B cell (primary cell): ENCODE measurements around the gene C15orf62. TPM values are rescaled to one million over a fixed set of nuclear protein-coding genes. Genes with fewer than 3 reads are reported as not detected.

Experiments used
- ATAC-seq: fragments of 200-7000 bp; cut with Tn5 transposase; one replicate; pipeline ENCODE4 v1.10.0; 2021; ENCODE audit warnings: low read depth, mild to moderate bottlenecking, moderate number of reproducible peaks, moderate library complexity
- CTCF ChIA-PET: fragments of 350-600 bp; sonication (Branson Sonifier 250); formaldehyde crosslinking; loops from one replicate; lab custom pipeline; 2021; ENCODE audit warnings: antibody characterized with exemption, inconsistent platforms; lab: Charles Lee
- POLR2A ChIA-PET: fragments of 350-600 bp; sonication (Branson Sonifier 250); formaldehyde crosslinking; loops from one replicate; lab custom pipeline; 2021; ENCODE audit warnings: antibody characterized with exemption; lab: Charles Lee
- DNase-seq: peaks from one replicate; pipeline ENCODE4 v3.0.0; 2013
- H2AFZ ChIP-seq: 2 replicates; pipeline ENCODE4 v1.6.1; 2012; ENCODE audit warnings: mild to moderate bottlenecking, low read depth, low read length; ENCODE audit not compliant: insufficient read depth, poor library complexity, severe bottlenecking
- H3K27ac ChIP-seq, 2 donors: 1 replicate in 1 of 2; 2 replicates in 1 of 2; pipeline ENCODE4 v1.5.1; 2012 to 2013; ENCODE audit warnings: low read length in 2 of 2, mild to moderate bottlenecking in 2 of 2, moderate library complexity in 1 of 2
- H3K27me3 ChIP-seq, 4 experiments: fragments of 200-600 bp in 1 of 4; sonication (generic) in 1 of 4; replicated peaks in 1 of 4; 1 replicate in 2 of 4; 2 replicates in 2 of 4; pipeline versions ENCODE4 v1.6.1 to v1.7.0; 2013 to 2016; ENCODE audit warnings: low read length in 3 of 4, mild to moderate bottlenecking in 2 of 4, mixed read lengths in 1 of 4, moderate library complexity in 1 of 4; ENCODE audit not compliant: insufficient read depth in 4 of 4, control insufficient read depth in 3 of 4; ENCODE audit errors: control extremely low read depth in 1 of 4
- H3K36me3 ChIP-seq, 2 experiments: replicated peaks in 1 of 2; 1 replicate in 1 of 2; 2 replicates in 1 of 2; pipeline versions ENCODE4 v1.6.1 to v1.7.1; 2013; ENCODE audit warnings: low read length in 1 of 2; ENCODE audit not compliant: insufficient read depth in 2 of 2, control insufficient read depth in 1 of 2; ENCODE audit errors: control extremely low read depth in 1 of 2, extremely low read depth in 1 of 2
- H3K4me1 ChIP-seq, 2 donors: fragments of 200-600 bp in 1 of 2; sonication (generic) in 1 of 2; 1 replicate in 1 of 2; 2 replicates in 1 of 2; pipeline versions ENCODE4 v1.5.1 to v1.6.1; 2013 to 2017; ENCODE audit warnings: low read length in 2 of 2; ENCODE audit not compliant: control insufficient read depth in 2 of 2, insufficient read depth in 2 of 2
- H3K4me2 ChIP-seq: replicated peaks from 2 replicates; pipeline ENCODE3; 2012; ENCODE audit warnings: mild to moderate bottlenecking, low read depth, low read length; ENCODE audit not compliant: poor library complexity, severe bottlenecking
- H3K4me3 ChIP-seq, 5 experiments: fragments of 200-600 bp in 1 of 5; sonication (generic) in 1 of 5; 1 replicate in 3 of 5; 2 replicates in 2 of 5; pipeline versions ENCODE4 v1.5.1 to v1.7.0; 2011 to 2016; ENCODE audit warnings: low read length in 4 of 5, mild to moderate bottlenecking in 4 of 5, low read depth in 2 of 5, control low read depth in 1 of 5, moderate library complexity in 1 of 5; ENCODE audit not compliant: insufficient read depth in 1 of 5; ENCODE audit errors: control extremely low read depth in 1 of 5, extremely low read depth in 1 of 5
- H3K79me2 ChIP-seq: fragments of 200-600 bp; sonication (generic); one replicate; pipeline ENCODE4 v1.6.0; 2016; ENCODE audit warnings: low read length; ENCODE audit not compliant: control insufficient read depth, insufficient read depth
- H3K9ac ChIP-seq: fragments of 200-600 bp; sonication (generic); 2 replicates; pipeline ENCODE4 v1.6.1; 2017; ENCODE audit warnings: mild to moderate bottlenecking, low read length, moderate library complexity
- H3K9me3 ChIP-seq, 3 donors: one replicate each; pipeline versions ENCODE4 v1.6.1 to v1.7.1; 2013; ENCODE audit warnings: low read length in 2 of 3; ENCODE audit not compliant: control insufficient read depth in 2 of 3, insufficient read depth in 1 of 3; ENCODE audit errors: control extremely low read depth in 1 of 3
- H4K20me1 ChIP-seq: 2 replicates; pipeline ENCODE4 v1.6.0; 2012; ENCODE audit warnings: mild to moderate bottlenecking, low read length; ENCODE audit not compliant: insufficient read depth, control insufficient read depth, poor library complexity, severe bottlenecking
- H3K27ac Mint-ChIP-seq: one replicate; pipeline ENCODE4 v1.8.0; 2021; ENCODE audit warnings: mixed read lengths
- H3K27me3 Mint-ChIP-seq: one replicate; pipeline ENCODE4 v1.8.0; 2021; ENCODE audit warnings: mixed read lengths
- H3K4me1 Mint-ChIP-seq: one replicate; pipeline ENCODE4 v1.8.0; 2021; ENCODE audit warnings: mixed read lengths
- H3K4me3 Mint-ChIP-seq: one replicate; pipeline ENCODE4 v1.8.0; 2021; ENCODE audit warnings: mixed read lengths
- H3K9me3 Mint-ChIP-seq: one replicate; pipeline ENCODE4 v1.8.0; 2022; ENCODE audit warnings: mixed read lengths; ENCODE audit not compliant: insufficient read depth
- CTCF ChIP-seq: fragments of 200-600 bp; IDR thresholded peaks from one replicate; pipeline ENCODE4 v1.8.0; 2022; ENCODE audit warnings: antibody characterized with exemption, mild to moderate bottlenecking
- EZH2 ChIP-seq: IDR thresholded peaks from 2 replicates; pipeline ENCODE4 v1.6.1; 2012; ENCODE audit warnings: borderline replicate concordance, low read depth, mild to moderate bottlenecking, moderate library complexity, low read length; ENCODE audit not compliant: insufficient read depth, poor library complexity, severe bottlenecking
- WGBS: methylation state at CpG from one replicate; pipeline ENCODE4 v1.1.5; 2013; ENCODE audit warnings: missing lambda C conversion rate; ENCODE audit not compliant: insufficient coverage; 5-methylcytosine and 5-hydroxymethylcytosine counted together
- intact Hi-C: fragments of 100-400 bp; cut with micrococcal nuclease; formaldehyde crosslinking; loops from one replicate; pipeline ENCODE4 v1.10.0; 2022
- polyA plus RNA-seq: library from polyadenylated mRNA; depleted of rRNA; stranded (reverse); fragments of >200 nt; gene quantifications from 2 replicates; pipeline ENCODE4 v1.2.3, GENCODE V29; 2012
- total RNA-seq, 2 donors: library from RNA; stranded (reverse); fragments of 120-200 nt in 1 of 2; gene quantifications; 1 replicate in 1 of 2; 2 replicates in 1 of 2; pipeline versions ENCODE4 v1.2.3 to v1.2.4, GENCODE V29; 2013 to 2022

The C15orf62 gene
- total and polyA plus RNA-seq, 2 donors (not counting 1 experiment from before 2014, with no cell fraction given) = 0.30 to 9.5 TPM

- 100% methylated on average over 2 of the region's 3 CpGs for WGBS
- H3K9me3 Mint-ChIP-seq = no peaks in the 10 kb centered on the region
- H3K4me3 ChIP-seq = no peak overlapping the region
- H3K4me3 Mint-ChIP-seq = no peak overlapping the region
- no peaks in the 10 kb centered on the region for H3K27me3 ChIP-seq
- intact Hi-C loops = no loop called here
- H3K9me3 ChIP-seq = no peaks in the 10 kb centered on the region
- no peaks in the 10 kb centered on the region for H3K4me1 ChIP-seq
- H3K27ac ChIP-seq = no peak overlapping the region
- H3K9ac ChIP-seq = no peak overlapping the region
- H3K4me2 ChIP-seq = no peak overlapping the region
- no peaks in the 10 kb centered on the region for H3K79me2 ChIP-seq
- H2AFZ ChIP-seq = no peak overlapping the region
- no peaks in the 10 kb centered on the region for H3K27me3 Mint-ChIP-seq
- no peaks in the 10 kb centered on the region for H4K20me1 ChIP-seq
- CTCF ChIA-PET = interaction anchor here (0.6 to 2.1 kb wide), 3 partner anchors 23 to 455 kb away, joined by 3 to 7 read pairs (median 3); no protein-coding TSS in a partner anchor
- no peak for ATAC-seq
- H3K27ac Mint-ChIP-seq = no peak overlapping the region
- DNase-seq = no peak
- H3K4me1 Mint-ChIP-seq = no peaks in the 10 kb centered on the region
- peaks cover 7 to 9% of the 10 kb centered on the region in 2 experiments for H3K36me3 ChIP-seq
- TF ChIP-seq EZH2 = no peak
- no peak for TF ChIP-seq CTCF
- POLR2A ChIA-PET = no interaction called here
Measured at GRCh38 chr15:40731034-40731433, 38.7 kb upstream of the C15orf62 start.

- TF ChIP-seq CTCF (no peak), EZH2 (no peak)
- H3K27ac Mint-ChIP-seq = no peak overlapping the region
- no peak overlapping the region for H3K4me2 ChIP-seq
- no peaks in the 10 kb centered on the region for H3K4me1 Mint-ChIP-seq
- no peak overlapping the region for H3K4me3 ChIP-seq
- H4K20me1 ChIP-seq = no peaks in the 10 kb centered on the region
- no peaks in the 10 kb centered on the region for H3K79me2 ChIP-seq
- no peaks in the 10 kb centered on the region for H3K27me3 Mint-ChIP-seq
- WGBS = 93% methylated on average over 3 of the region's 4 CpGs
- no peaks in the 10 kb centered on the region for H3K9me3 ChIP-seq
- no peak overlapping the region for H3K9ac ChIP-seq
- ATAC-seq (no peak), DNase-seq (no peak)
- H3K27me3 ChIP-seq = no peaks in the 10 kb centered on the region
- ChIA-PET POLR2A (no interaction called here), CTCF (interaction anchor here (1.4 to 2.1 kb wide), 3 partner anchors 10 to 46 kb away, joined by 3 to 6 read pairs (median 5); no protein-coding TSS in a partner anchor)
- no peak overlapping the region for H2AFZ ChIP-seq
- H3K4me3 Mint-ChIP-seq = no peak overlapping the region
- no peak overlapping the region for H3K27ac ChIP-seq
- H3K4me1 ChIP-seq = no peaks in the 10 kb centered on the region
- peaks cover 4 to 43% of the 10 kb centered on the region in 2 experiments for H3K36me3 ChIP-seq
- intact Hi-C loops = no loop called here
- H3K9me3 Mint-ChIP-seq = no peaks in the 10 kb centered on the region
Measured at GRCh38 chr15:40736575-40736974, 33.2 kb upstream of the C15orf62 start.
